Measurements from ENCODE around the gene FHOD3.

FHOD3 gene

GRCh38 chr18:36386150-36386920 is 88.8 kb downstream of the FHOD3 start:
- no peak for DNase-seq

GRCh38 chr18:36387310-36387709 is 89.8 kb downstream of the FHOD3 start:
- no peak for DNase-seq

- DNase-seq: no peak
These were observed 90.8 kb downstream of the FHOD3 start for GRCh38 chr18:36388310-36388709.

- no peak for DNase-seq
These were observed 91.5 kb downstream of the FHOD3 start for GRCh38 chr18:36389027-36389426.

GRCh38 chr18:36389811-36390581 is 92.5 kb downstream of the FHOD3 start:
- no peak for DNase-seq

GRCh38 chr18:36391426-36392145 is 94.1 kb downstream of the FHOD3 start:
- no peak for DNase-seq

GRCh38 chr18:36392164-36392978 is 94.9 kb downstream of the FHOD3 start:
- DNase-seq: no peak

- DNase-seq: no peak
These were observed 95.4 kb downstream of the FHOD3 start for GRCh38 chr18:36392979-36393287.

- DNase-seq: no peak
These were observed 97.0 kb downstream of the FHOD3 start for GRCh38 chr18:36394486-36394885.

- DNase-seq: no peak
These were observed 98.7 kb downstream of the FHOD3 start for GRCh38 chr18:36396190-36396589.

- no peak for DNase-seq
These were observed 99.5 kb downstream of the FHOD3 start for GRCh38 chr18:36397033-36397432.

GRCh38 chr18:36398419-36398818 is 100.9 kb downstream of the FHOD3 start:
- DNase-seq: no peak

GRCh38 chr18:36399055-36399454 is 101.5 kb downstream of the FHOD3 start:
- DNase-seq: no peak

GRCh38 chr18:36401462-36401861 is 103.9 kb downstream of the FHOD3 start:
- no peak for DNase-seq

GRCh38 chr18:36402765-36403396 is 105.4 kb downstream of the FHOD3 start:
- DNase-seq: no peak

- DNase-seq: no peak
These were observed 106.6 kb downstream of the FHOD3 start for GRCh38 chr18:36403896-36404820.

- no peak for DNase-seq
These were observed 108.1 kb downstream of the FHOD3 start for GRCh38 chr18:36405611-36406010.

GRCh38 chr18:36406805-36407204 is 109.3 kb downstream of the FHOD3 start:
- DNase-seq: no peak

GRCh38 chr18:36408606-36409005 is 111.1 kb downstream of the FHOD3 start:
- DNase-seq: no peak

GRCh38 chr18:36409779-36410178 is 112.3 kb downstream of the FHOD3 start:
- DNase-seq: no peak

GRCh38 chr18:36410346-36410745 is 112.8 kb downstream of the FHOD3 start:
- no peak for DNase-seq
